OCI-LY7 (cell line): Measurements from ENCODE around the gene MYRFL. TPM values are rescaled to one million over a fixed set of nuclear protein-coding genes. Genes with fewer than 3 reads are reported as not detected.

Source experiments
- BruUV-seq: library from RNA; stranded (reverse); fragments of 400-500 nt; replicated peaks from 2 replicates; lab custom pipeline; 2021; lab: Mats Ljungman, UMichigan
- CTCF ChIA-PET: fragments of 300-600 bp; sonication (Branson Sonifier 250); formaldehyde crosslinking; loops from one replicate; lab custom pipeline; 2022; ENCODE audit warnings: antibody characterized with exemption; ENCODE audit not compliant: unreplicated experiment; lab: Charles Lee
- POLR2A ChIA-PET: fragments of 300-600 bp; sonication (Branson Sonifier 250); formaldehyde crosslinking; loops from one replicate; lab custom pipeline; 2022; ENCODE audit warnings: antibody characterized with exemption; lab: Charles Lee
- DNase-seq: peaks from one replicate; pipeline ENCODE4 v3.0.0-alpha.2; 2015; ENCODE audit warnings: low spot score
- H2AFZ ChIP-seq: fragments of 200-600 bp; sonication (generic), shearing (Covaris generic); 2 replicates; pipeline ENCODE4 v1.6.1; 2014; ENCODE audit warnings: mild to moderate bottlenecking, antibody characterized with exemption, low read length, moderate library complexity
- H3K27ac ChIP-seq: fragments of 200-600 bp; sonication (generic); 2 replicates; pipeline ENCODE4 v1.5.1; 2014; ENCODE audit warnings: mixed run types, low read depth, mild to moderate bottlenecking, moderate library complexity, low read length, inconsistent platforms; ENCODE audit not compliant: poor library complexity, severe bottlenecking
- H3K36me3 ChIP-seq: fragments of 200-600 bp; sonication (generic); 2 replicates; pipeline ENCODE4 v1.6.1; 2014; ENCODE audit warnings: mild to moderate bottlenecking, antibody characterized with exemption, low read length, moderate library complexity, mixed read lengths; ENCODE audit not compliant: insufficient read depth
- H3K4me1 ChIP-seq: fragments of 200-600 bp; sonication (generic); 2 replicates; pipeline ENCODE4 v1.5.1; 2014; ENCODE audit warnings: mild to moderate bottlenecking, low read length; ENCODE audit not compliant: insufficient read depth, poor library complexity, severe bottlenecking
- H3K4me2 ChIP-seq: fragments of 200-600 bp; sonication (generic); 2 replicates; pipeline ENCODE4 v1.6.1; 2014; ENCODE audit warnings: mild to moderate bottlenecking, low read length
- H3K4me3 ChIP-seq: fragments of 200-600 bp; sonication (generic); 2 replicates; pipeline ENCODE4 v1.5.1; 2014; ENCODE audit warnings: mild to moderate bottlenecking, low read depth, low read length; ENCODE audit not compliant: poor library complexity, severe bottlenecking
- H3K79me2 ChIP-seq: fragments of 200-600 bp; sonication (generic); 2 replicates; pipeline ENCODE4 v1.6.1; 2016; ENCODE audit warnings: low read depth, mild to moderate bottlenecking, low read length, moderate library complexity, mixed read lengths; ENCODE audit not compliant: insufficient read depth
- H3K9me2 ChIP-seq: fragments of 200-600 bp; sonication (generic); 2 replicates; pipeline ENCODE4 v1.6.1; 2016; ENCODE audit warnings: mild to moderate bottlenecking, low read length, mixed read lengths; ENCODE audit not compliant: insufficient read depth
- H3K9me3 ChIP-seq: fragments of 200-600 bp; sonication (generic); 2 replicates; pipeline ENCODE4 v1.6.1; 2014; ENCODE audit warnings: mild to moderate bottlenecking, mixed run types, low read length, mixed read lengths
- H4K20me1 ChIP-seq: fragments of 200-600 bp; sonication (generic); 2 replicates; pipeline ENCODE4 v1.6.1; 2014; ENCODE audit warnings: mild to moderate bottlenecking, antibody characterized with exemption, low read length, moderate library complexity, mixed read lengths; ENCODE audit not compliant: insufficient read depth
- CTCF ChIP-seq: fragments of 200-600 bp; sonication (generic); conservative IDR thresholded peaks from 2 replicates; pipeline ENCODE4 v1.5.1; 2014; ENCODE audit warnings: mild to moderate bottlenecking, antibody characterized with exemption, low read length, moderate library complexity, mixed read lengths
- EZH2phosphoT487 ChIP-seq: fragments of 200-600 bp; sonication (generic); IDR thresholded peaks from 2 replicates; pipeline ENCODE4 v1.6.1; 2018; ENCODE audit warnings: low read depth, borderline replicate concordance, mild to moderate bottlenecking, mixed run types, antibody characterized with exemption, low read length, moderate library complexity, mixed read lengths
- intact Hi-C: fragments of 100-400 bp; cut with micrococcal nuclease; formaldehyde crosslinking; loops from one replicate; pipeline ENCODE4 v1.10.0; 2022; ENCODE audit not compliant: unreplicated experiment
- total RNA-seq, 2 experiments: library from RNA; depleted of rRNA in 1 of 2; stranded (reverse); fragments of >200 nt in 1 of 2; shearing (Covaris generic) in 1 of 2; gene quantifications; 2 replicates each; pipeline ENCODE4 v1.2.3, GENCODE V29; 2014 to 2022

The MYRFL gene
- total RNA-seq, 2 experiments from 2014 or later = 0.41 TPM; not detected in 1

- H3K27ac ChIP-seq = no peak overlapping the region
- no peak for DNase-seq
- no peaks in the 10 kb centered on the region for H3K9me3 ChIP-seq
- ChIA-PET CTCF (no interaction called here), POLR2A (interaction anchor here (0.6 kb wide), 1 partner anchor 612 kb away, joined by 3 read pairs; no protein-coding TSS in a partner anchor)
- H3K36me3 ChIP-seq = no peaks in the 10 kb centered on the region
- no peaks in the 10 kb centered on the region for H3K79me2 ChIP-seq
- no peaks in the 10 kb centered on the region for H3K9me2 ChIP-seq
- intact Hi-C loops = no loop called here
- no TSS peak for BruUV-seq
- no peaks in the 10 kb centered on the region for H4K20me1 ChIP-seq
- H3K4me2 ChIP-seq = no peak overlapping the region
- H2AFZ ChIP-seq = no peak overlapping the region
- H3K4me3 ChIP-seq = no peak overlapping the region
- no peaks in the 10 kb centered on the region for H3K4me1 ChIP-seq
- TF ChIP-seq EZH2phosphoT487 (no peak), CTCF (no peak)
Measured at GRCh38 chr12:69824028-69824427, 999 bp upstream of the MYRFL start.

GRCh38 chr12:69828897-69829296 lies 3.9 kb downstream of the MYRFL start:
- no peaks in the 10 kb centered on the region for H3K79me2 ChIP-seq
- no peaks in the 10 kb centered on the region for H3K9me2 ChIP-seq
- no peak overlapping the region for H2AFZ ChIP-seq
- TF ChIP-seq CTCF = no peak
- no peak for TF ChIP-seq EZH2phosphoT487
- no peak for DNase-seq
- no peaks in the 10 kb centered on the region for H3K9me3 ChIP-seq
- H3K4me2 ChIP-seq = no peak overlapping the region
- intact Hi-C loops = no loop called here
- no peaks in the 10 kb centered on the region for H3K4me1 ChIP-seq
- no peaks in the 10 kb centered on the region for H3K36me3 ChIP-seq
- no peak overlapping the region for H3K4me3 ChIP-seq
- ChIA-PET POLR2A (interaction anchor here (0.6 to 1.3 kb wide), 5 partner anchors 12 to 1420 kb away, joined by 3 to 8 read pairs (median 3); no protein-coding TSS in a partner anchor), CTCF (no interaction called here)
- H4K20me1 ChIP-seq = no peaks in the 10 kb centered on the region
- no peak overlapping the region for H3K27ac ChIP-seq
- no TSS peak for BruUV-seq

GRCh38 chr12:69833696-69834095 lies 8.7 kb downstream of the MYRFL start:
- no peaks in the 10 kb centered on the region for H3K9me2 ChIP-seq
- intact Hi-C loops = no loop called here
- no peak overlapping the region for H3K27ac ChIP-seq
- H3K4me3 ChIP-seq = no peak overlapping the region
- ChIA-PET CTCF (no interaction called here), POLR2A (interaction anchor here (0.7 kb wide), 2 partner anchors 39 to 75 kb away, joined by 4 to 7 read pairs; no protein-coding TSS in a partner anchor)
- no peaks in the 10 kb centered on the region for H3K4me1 ChIP-seq
- no TSS peak for BruUV-seq
- H3K9me3 ChIP-seq = no peaks in the 10 kb centered on the region
- H3K4me2 ChIP-seq = no peak overlapping the region
- no peak for DNase-seq
- no peak overlapping the region for H2AFZ ChIP-seq
- H3K36me3 ChIP-seq = no peaks in the 10 kb centered on the region
- H4K20me1 ChIP-seq = no peaks in the 10 kb centered on the region
- no peaks in the 10 kb centered on the region for H3K79me2 ChIP-seq
- no peak for TF ChIP-seq EZH2phosphoT487
- TF ChIP-seq CTCF = no peak
